Stomach (tissue), 4 donors: ENCODE measurements around the gene PSEN2.

ENCODE experiments used
- EP300 ChIP-seq: sonication (generic); formaldehyde crosslinking; IDR thresholded peaks from one replicate; pipeline ENCODE4 v1.6.1; 2017; ENCODE audit warnings: antibody characterized with exemption
- POLR2A ChIP-seq, 4 donors: fragments of 450-650 bp; IDR thresholded peaks; one replicate each; pipeline ENCODE4 v1.6.1; 2016; ENCODE audit warnings: antibody characterized with exemption in 4 of 4, control low read depth in 2 of 4, mild to moderate bottlenecking in 1 of 4, moderate library complexity in 1 of 4
- POLR2AphosphoS5 ChIP-seq, 3 donors: sonication (generic); formaldehyde crosslinking; IDR thresholded peaks; one replicate each; pipeline ENCODE4 v1.6.1; 2016; ENCODE audit warnings: antibody characterized with exemption in 3 of 3
- TF ChIP-seq, protein P1 (sequence below), 7 experiments: fragments of 450-650 bp in 4 of 7; fragments of 200-600 bp in 3 of 7; sonication (generic) in 3 of 7; IDR thresholded peaks; one replicate each; pipeline ENCODE4 v1.5.1; 2016 to 2019; ENCODE audit warnings: antibody characterized with exemption in 7 of 7, control low read depth in 2 of 7, mild to moderate bottlenecking in 1 of 7

DNA sequence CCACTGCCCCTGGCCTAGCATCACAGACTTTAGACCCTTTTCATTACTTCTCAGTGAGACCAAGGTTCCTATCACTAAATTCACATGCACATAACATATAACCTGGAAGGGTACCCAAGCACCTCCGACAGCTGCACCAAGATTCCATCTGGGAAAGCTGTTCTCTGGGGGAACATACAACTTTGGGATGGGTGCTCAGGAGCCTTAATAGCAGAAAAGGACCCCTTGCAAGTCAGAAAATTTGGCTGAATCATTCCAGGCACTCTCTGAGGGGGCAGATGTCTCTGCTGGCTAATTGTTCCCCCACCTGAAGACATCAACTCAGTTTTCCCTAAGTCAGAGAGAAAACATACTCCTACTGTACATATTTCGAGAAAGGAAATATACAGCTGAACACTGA is 41.3 kb upstream of the PSEN2 start:
- TF ChIP-seq, protein P1, sequence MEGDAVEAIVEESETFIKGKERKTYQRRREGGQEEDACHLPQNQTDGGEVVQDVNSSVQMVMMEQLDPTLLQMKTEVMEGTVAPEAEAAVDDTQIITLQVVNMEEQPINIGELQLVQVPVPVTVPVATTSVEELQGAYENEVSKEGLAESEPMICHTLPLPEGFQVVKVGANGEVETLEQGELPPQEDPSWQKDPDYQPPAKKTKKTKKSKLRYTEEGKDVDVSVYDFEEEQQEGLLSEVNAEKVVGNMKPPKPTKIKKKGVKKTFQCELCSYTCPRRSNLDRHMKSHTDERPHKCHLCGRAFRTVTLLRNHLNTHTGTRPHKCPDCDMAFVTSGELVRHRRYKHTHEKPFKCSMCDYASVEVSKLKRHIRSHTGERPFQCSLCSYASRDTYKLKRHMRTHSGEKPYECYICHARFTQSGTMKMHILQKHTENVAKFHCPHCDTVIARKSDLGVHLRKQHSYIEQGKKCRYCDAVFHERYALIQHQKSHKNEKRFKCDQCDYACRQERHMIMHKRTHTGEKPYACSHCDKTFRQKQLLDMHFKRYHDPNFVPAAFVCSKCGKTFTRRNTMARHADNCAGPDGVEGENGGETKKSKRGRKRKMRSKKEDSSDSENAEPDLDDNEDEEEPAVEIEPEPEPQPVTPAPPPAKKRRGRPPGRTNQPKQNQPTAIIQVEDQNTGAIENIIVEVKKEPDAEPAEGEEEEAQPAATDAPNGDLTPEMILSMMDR (IDR thresholded peaks at IDR 0.05), result no peak
- TF ChIP-seq POLR2A (IDR thresholded peaks at IDR 0.05) (no peak), POLR2AphosphoS5 (IDR thresholded peaks at IDR 0.05) (no peak), EP300 (no peak)
